GM12878 (cell line): ENCODE results near the gene FAM98C. TPM values are rescaled to one million over a fixed set of nuclear protein-coding genes. Genes with fewer than 3 reads are reported as not detected.
A peak's percentile ranks its signal among the peaks of the same experiment; 100 is the strongest.

ENCODE experiments used
- ATAC-seq: fragments of 200-7000 bp; cut with Tn5 transposase; 3 replicates; pipeline ENCODE4 v1.9.1; 2020; ENCODE audit warnings: mild to moderate bottlenecking, moderate library complexity
- BruUV-seq: library from RNA; stranded (reverse); fragments of 400-500 nt; replicated peaks from 2 replicates; lab custom pipeline; 2021; lab: Mats Ljungman, UMichigan
- CTCF ChIA-PET: fragments of 300-600 bp; sonication (Branson Sonifier 250); formaldehyde crosslinking; extraction: SDS; loops from one replicate; lab custom pipeline; 2021; ENCODE audit warnings: inconsistent platforms; lab: Yijun Ruan, JAX
- POLR2A ChIA-PET: fragments of 350-600 bp; formaldehyde crosslinking; extraction: SDS; loops from one replicate; lab custom pipeline; 2021; ENCODE audit warnings: inconsistent platforms; lab: Charles Lee
- RAD21 ChIA-PET: fragments of 300-600 bp; sonication (Branson Sonifier 250); formaldehyde crosslinking; loops from one replicate; lab custom pipeline; 2023; ENCODE audit warnings: antibody characterized with exemption; ENCODE audit not compliant: unreplicated experiment; lab: Charles Lee
- SMC1A ChIA-PET: fragments of 300-600 bp; sonication (Branson Sonifier 250); formaldehyde crosslinking; loops from one replicate; lab custom pipeline; 2023; ENCODE audit not compliant: unreplicated experiment, uncharacterized antibody; lab: Charles Lee
- DNase-seq: peaks from one replicate; pipeline ENCODE4 v3.0.0-alpha.2; 2011; ENCODE audit warnings: low read depth, low spot score
- FAIRE-seq: peaks from 3 replicates; lab custom pipeline; 2011; peaks lifted over from hg19 to GRCh38; lab: Jason Lieb, UNC
- H2AFZ ChIP-seq: 2 replicates; pipeline ENCODE4 v1.6.0; 2011; ENCODE audit warnings: low read depth, low read length, control low read depth; ENCODE audit not compliant: control insufficient read depth
- H3K27ac ChIP-seq: 2 replicates; pipeline ENCODE4 v1.5.1; 2011; ENCODE audit warnings: control low read depth; ENCODE audit not compliant: control insufficient read depth, insufficient read depth
- H3K27me3 ChIP-seq, 2 experiments: replicated peaks in 1 of 2; 2 replicates each; pipeline versions ENCODE4 v1.6.0 to v1.6.1; 2011; ENCODE audit warnings: low read length in 1 of 2; ENCODE audit not compliant: control insufficient read depth in 2 of 2, insufficient read depth in 2 of 2
- H3K36me3 ChIP-seq, 2 experiments: 2 replicates each; pipeline ENCODE4 v1.5.1; 2011; ENCODE audit warnings: low read length in 1 of 2; ENCODE audit not compliant: control insufficient read depth in 2 of 2, insufficient read depth in 2 of 2
- H3K4me1 ChIP-seq: 2 replicates; pipeline ENCODE4 v1.6.1; 2011; ENCODE audit warnings: mild to moderate bottlenecking, low read length, moderate library complexity, mixed read lengths; ENCODE audit not compliant: control insufficient read depth, insufficient read depth
- H3K4me2 ChIP-seq: 2 replicates; pipeline ENCODE4 v1.6.0; 2011; ENCODE audit warnings: control low read depth; ENCODE audit not compliant: control insufficient read depth, insufficient read depth
- H3K4me3 ChIP-seq: fragments of 200-600 bp; sonication (generic); 2 replicates; pipeline ENCODE4 v1.5.1; 2016
- H3K79me2 ChIP-seq: 2 replicates; pipeline ENCODE4 v1.6.0; 2011; ENCODE audit warnings: low read length; ENCODE audit not compliant: control insufficient read depth, insufficient read depth
- H3K9ac ChIP-seq: 2 replicates; pipeline ENCODE4 v1.8.0; 2011; ENCODE audit warnings: low read length, control low read depth, mixed read lengths; ENCODE audit not compliant: control insufficient read depth, insufficient read depth
- H3K9me3 ChIP-seq: replicated peaks from 3 replicates; pipeline ENCODE4 v1.5.1; 2011; ENCODE audit warnings: mild to moderate bottlenecking, low read length; ENCODE audit not compliant: control insufficient read depth, insufficient read depth
- H4K20me1 ChIP-seq: 2 replicates; pipeline ENCODE4 v1.6.0; 2011; ENCODE audit not compliant: control insufficient read depth, insufficient read depth
- BCL3 ChIP-seq: IDR thresholded peaks from 2 replicates; pipeline ENCODE4 v1.6.1; 2011; ENCODE audit warnings: borderline replicate concordance, low read depth, mild to moderate bottlenecking, moderate library complexity, low read length; ENCODE audit not compliant: insufficient read depth, poor library complexity, severe bottlenecking
- CREM ChIP-seq: IDR thresholded peaks from 2 replicates; pipeline ENCODE4 v1.6.1; 2014; ENCODE audit warnings: antibody characterized with exemption, low read depth
- EP300 ChIP-seq, 2 experiments: fragments of 150-350 bp in 1 of 2; IDR thresholded peaks; 2 replicates each; pipeline ENCODE4 v1.6.1; 2011 to 2012; ENCODE audit warnings: low read depth in 2 of 2, low read length in 2 of 2, borderline replicate concordance in 1 of 2, improper control_type of control experiment in 1 of 2, inconsistent platforms in 1 of 2; ENCODE audit not compliant: control insufficient read depth in 1 of 2
- MEF2B ChIP-seq: fragments of 450-650 bp; IDR thresholded peaks from 2 replicates; pipeline ENCODE4 v1.6.1; 2018; ENCODE audit warnings: mild to moderate bottlenecking, moderate library complexity; ENCODE audit not compliant: partially characterized antibody, poor library complexity, severe bottlenecking
- RELB ChIP-seq: fragments of 450-650 bp; IDR thresholded peaks from 2 replicates; pipeline ENCODE4 v1.6.1; 2017; ENCODE audit warnings: low read depth, mild to moderate bottlenecking, moderate library complexity
- RUNX3 ChIP-seq: IDR thresholded peaks from 2 replicates; pipeline ENCODE4 v1.6.1; 2012; ENCODE audit warnings: low read length, inconsistent platforms
- TCF12 ChIP-seq: IDR thresholded peaks from 2 replicates; pipeline ENCODE4 v1.6.1; 2011; ENCODE audit warnings: low read depth, mild to moderate bottlenecking, low read length
- WGBS: methylation state at CpG from one replicate; pipeline ENCODE4 v1.1.6; 2016; ENCODE audit warnings: low lambda C conversion rate; ENCODE audit not compliant: insufficient replicate concordance, insufficient coverage; ENCODE audit errors: missing lambda C conversion rate; 5-methylcytosine and 5-hydroxymethylcytosine counted together
- in situ Hi-C: fragments of 300-500 bp; cut with MboI; formaldehyde crosslinking; loops from 9 replicates; pipeline ENCODE4 v1.14.3; 2018; ENCODE audit warnings: mixed read lengths
- intact Hi-C: fragments of 100-400 bp; cut with micrococcal nuclease; formaldehyde crosslinking; loops from one replicate; pipeline ENCODE4 v1.14.2; 2022; ENCODE audit not compliant: unreplicated experiment
- polyA plus RNA-seq, 11 experiments: library from polyadenylated mRNA; depleted of rRNA in 4 of 11; unstranded in 6 of 11; stranded (reverse) in 5 of 11; fragments of >200 nt; fragmentation: Nextera tagmentation in 4 of 11; fragmentation: Illumina TruSeq in 1 of 11; extraction: Ambion mirVana in 4 of 11; extraction: Trizol in 1 of 11; gene quantifications; 1 replicate in 1 of 11; 2 replicates in 10 of 11; pipeline versions ENCODE4 v1.2.1 to v1.2.3, GENCODE V29; 2011 to 2016; ENCODE audit warnings: inconsistent platforms in 2 of 11, missing spikeins in 2 of 11, low read depth in 1 of 11
- total RNA-seq, 4 experiments: library from RNA; depleted of rRNA in 3 of 4; stranded (reverse); fragments of >200 nt in 3 of 4; fragmentation: Illumina TruSeq in 1 of 4; extraction: Trizol in 1 of 4; gene quantifications; 2 replicates each; pipeline versions ENCODE4 v1.2.1 to v1.2.3, GENCODE V29; 2013 to 2021

Gene FAM98C
- total and polyA plus RNA-seq, 10 of the 15 experiments (the other 5 are each of a cell fraction or from before 2014, with no cell fraction given): 1.4 to 17.2 (median 9.5) TPM

- TF ChIP-seq TCF12 (0 out of 2 replicates have a peak, but pooled peaks have one; percentile 4), EP300 (IDR thresholded peaks at IDR 0.05; ENCODE audit: borderline replicate concordance in 1 of 2, control insufficient read depth in 1 of 2, low read depth in 2 of 2, low read length in 2 of 2) (peak in 1 of 2 experiments; percentile 76; a peak in 2 of 4 replicates), RELB (peak; percentile 81; the same call in 1 of the 2 replicates), BCL3 (peak; percentile 72), CREM (peak; percentile 64; the same call in 1 of the 2 replicates)
Observed at GRCh38 chr19:38427035-38427677, 24.3 kb downstream of the FAM98C start (continued).

GRCh38 chr19:38429055-38429810, 26.3 kb downstream of the FAM98C start:
- no peak overlapping the region for H3K4me2 ChIP-seq
- TF ChIP-seq MEF2B (no peak), RUNX3 (peak; percentile 21; the same call in 1 of the 2 replicates)
- DNase-seq (no peak), FAIRE-seq (no peak), ATAC-seq (no peak)
- no peak overlapping the region for H3K4me3 ChIP-seq
- H3K36me3 ChIP-seq: no peaks in the 10 kb centered on the region
- ChIA-PET SMC1A (no interaction called here), CTCF (no interaction called here), RAD21 (no interaction called here), POLR2A (no interaction called here)
- H3K4me1 ChIP-seq: peaks cover 16% of the 10 kb centered on the region
- 49% methylated on average over 14 of the region's 14 CpGs for WGBS
- no peaks in the 10 kb centered on the region for H3K9me3 ChIP-seq
- H2AFZ ChIP-seq: no peak overlapping the region
- H3K9ac ChIP-seq: no peak overlapping the region
- BruUV-seq: no TSS peak
- in situ Hi-C loops (no loop called here), intact Hi-C loops (no loop called here)
- H3K27me3 ChIP-seq: no peaks in the 10 kb centered on the region
- H3K79me2 ChIP-seq: no peaks in the 10 kb centered on the region
- no peaks in the 10 kb centered on the region for H4K20me1 ChIP-seq
- no peak overlapping the region for H3K27ac ChIP-seq
